HepG2 (cell line): ENCODE data around the gene KMT2E. TPM values are rescaled to one million over a fixed set of nuclear protein-coding genes. Genes with fewer than 3 reads are reported as not detected.
A peak's percentile ranks its signal among the peaks of the same experiment; 100 is the strongest.

Experiments
- ATAC-seq: fragments of 200-7000 bp; cut with Tn5 transposase; 3 replicates; pipeline ENCODE4 v1.9.1; 2020; ENCODE audit warnings: mild to moderate bottlenecking, moderate library complexity
- BruUV-seq: library from RNA; stranded (reverse); fragments of 400-500 nt; replicated peaks from 2 replicates; lab custom pipeline; 2021; lab: Mats Ljungman, UMichigan
- CTCF ChIA-PET: fragments of 300-600 bp; formaldehyde crosslinking; extraction: SDS; loops from one replicate; lab custom pipeline; 2021; ENCODE audit warnings: low total read pairs, inconsistent platforms, low intra/inter-chr PET ratio; lab: Yijun Ruan, JAX
- POLR2A ChIA-PET: fragments of 350-600 bp; sonication (Branson Sonifier 250); formaldehyde crosslinking; loops from one replicate; lab custom pipeline; 2020; ENCODE audit warnings: antibody characterized with exemption, inconsistent platforms; lab: Yijun Ruan, JAX
- DNase-seq: peaks from one replicate; pipeline ENCODE4 v3.0.0-alpha.2; 2015; ENCODE audit warnings: low spot score
- FAIRE-seq: peaks from 3 replicates; lab custom pipeline; 2011; peaks lifted over from hg19 to GRCh38; lab: Jason Lieb, UNC
- H2AFZ ChIP-seq: one replicate; pipeline ENCODE4 v1.6.1; 2011; ENCODE audit warnings: low read length, inconsistent platforms
- H3K27ac ChIP-seq: fragments of 300-600 bp; 3 replicates; pipeline ENCODE4 v1.8.0; 2011; ENCODE audit warnings: mixed run types, mild to moderate bottlenecking, mixed read lengths, low read length, inconsistent platforms; ENCODE audit not compliant: insufficient read depth; ENCODE audit errors: extremely low read length
- H3K27me3 ChIP-seq, 2 experiments: fragments of 200-600 bp in 1 of 2; 2 replicates in 1 of 2; 3 replicates in 1 of 2; pipeline versions ENCODE4 v1.6.0 to v1.8.0; 2011; ENCODE audit warnings: low read length in 2 of 2, mild to moderate bottlenecking in 2 of 2, moderate library complexity in 2 of 2, inconsistent platforms in 1 of 2; ENCODE audit not compliant: insufficient read depth in 2 of 2, control insufficient read depth in 1 of 2
- H3K36me3 ChIP-seq, 2 experiments: fragments of 200-600 bp in 1 of 2; replicated peaks in 1 of 2; 2 replicates in 1 of 2; 3 replicates in 1 of 2; pipeline versions ENCODE4 v1.5.1 to v1.8.0; 2011; ENCODE audit warnings: low read length in 2 of 2, inconsistent platforms in 1 of 2; ENCODE audit not compliant: insufficient read depth in 2 of 2, control insufficient read depth in 1 of 2
- H3K4me1 ChIP-seq: 2 replicates; pipeline ENCODE4 v1.5.1; 2012; ENCODE audit warnings: low read length, inconsistent platforms; ENCODE audit not compliant: insufficient read depth
- H3K4me2 ChIP-seq: 2 replicates; pipeline ENCODE4 v1.6.0; 2011; ENCODE audit warnings: low read depth, low read length, inconsistent platforms
- H3K4me3 ChIP-seq, 3 experiments: fragments of 200-600 bp in 1 of 3; sonication (generic), shearing (Covaris generic) in 1 of 3; replicated peaks in 1 of 3; 2 replicates each; pipeline ENCODE4 v1.5.1; 2011 to 2016; ENCODE audit warnings: low read length in 3 of 3, inconsistent platforms in 2 of 3, low read depth in 2 of 3, mild to moderate bottlenecking in 2 of 3, control low read depth in 1 of 3, mixed read lengths in 1 of 3; ENCODE audit not compliant: insufficient read depth in 1 of 3
- H3K79me2 ChIP-seq: one replicate; pipeline ENCODE4 v1.6.1; 2011; ENCODE audit warnings: low read length, inconsistent platforms; ENCODE audit not compliant: insufficient read depth
- H3K9ac ChIP-seq: 2 replicates; pipeline ENCODE4 v1.6.0; 2011; ENCODE audit warnings: mild to moderate bottlenecking, low read depth, low read length, inconsistent platforms; ENCODE audit not compliant: insufficient read depth
- H3K9me3 ChIP-seq: 2 replicates; pipeline ENCODE4 v1.5.1; 2012; ENCODE audit warnings: mild to moderate bottlenecking, low read length
- H4K20me1 ChIP-seq: 2 replicates; pipeline ENCODE4 v1.6.0; 2011; ENCODE audit warnings: inconsistent platforms, mild to moderate bottlenecking, low read length, moderate library complexity; ENCODE audit not compliant: insufficient read depth
- KDM6A ChIP-seq: IDR thresholded peaks from 2 replicates; pipeline ENCODE4 v1.6.1; 2016; ENCODE audit warnings: low read depth
- KMT2A ChIP-seq: sonication (generic); formaldehyde crosslinking; IDR thresholded peaks from 2 replicates; pipeline ENCODE4 v1.4.0; 2020; ENCODE audit warnings: missing genetic modification reagents
- PAX8 ChIP-seq: sonication (generic); formaldehyde crosslinking; IDR thresholded peaks from 2 replicates; pipeline ENCODE4 v1.8.0; 2022; ENCODE audit warnings: mild to moderate bottlenecking, missing genetic modification reagents, borderline replicate concordance
- ZNF629 ChIP-seq: sonication (generic); formaldehyde crosslinking; conservative IDR thresholded peaks from 2 replicates; pipeline ENCODE4 v1.5.0; 2020; ENCODE audit warnings: missing genetic modification reagents
- WGBS: methylation state at CpG from one replicate; pipeline ENCODE4 v1.1.6; 2017; ENCODE audit warnings: low lambda C conversion rate; 5-methylcytosine and 5-hydroxymethylcytosine counted together
- in situ Hi-C: cut with HindIII; loops from 2 replicates; pipeline ENCODE4 v1.10.0; 2017; ENCODE audit warnings: low pct_unique_long_range_greater_than_20kb; ENCODE audit not compliant: extremely low pct_ligation_motif_present
- intact Hi-C: fragments of 100-400 bp; cut with micrococcal nuclease; formaldehyde crosslinking; loops from one replicate; pipeline ENCODE4 v1.10.0; 2022; ENCODE audit not compliant: unreplicated experiment
- polyA plus RNA-seq, 8 experiments: library from polyadenylated mRNA; depleted of rRNA in 3 of 8; stranded (reverse) in 7 of 8; unstranded in 1 of 8; fragments of >200 nt; fragmentation: Illumina TruSeq in 4 of 8; extraction: Trizol in 4 of 8; gene quantifications; 2 replicates each; pipeline versions ENCODE4 v1.2.1 to v1.2.3, GENCODE V29; 2011 to 2016; ENCODE audit warnings: low read depth in 4 of 8, missing spikeins in 1 of 8, mixed read lengths in 1 of 8; ENCODE audit not compliant: insufficient read depth in 1 of 8
- total RNA-seq, 5 experiments: library from RNA; depleted of rRNA; stranded (reverse); fragments of >200 nt; fragmentation: Illumina TruSeq; extraction: Trizol; gene quantifications; 2 replicates each; pipeline ENCODE4 v1.2.3, GENCODE V29; 2016; ENCODE audit warnings: low read depth in 1 of 5

Gene KMT2E
- total and polyA plus RNA-seq, 2 of the 13 experiments (the other 11 are each of a cell fraction or from before 2014, with no cell fraction given), result 6.3 to 24.4 TPM

GRCh38 chr7:104964626-104965236, 49.3 kb upstream of the KMT2E start:
- in situ Hi-C loops (no loop called here), intact Hi-C loops (no loop called here)
- POLR2A ChIA-PET, result no interaction called here
- Histone ChIP-seq H3K4me2 (no peak overlapping the region), H2AFZ (peak overlapping the region; percentile 22), H3K4me1 (peaks cover 27% of the 10 kb centered on the region), H4K20me1 (no peaks in the 10 kb centered on the region), H3K27ac (no peak overlapping the region), H3K9me3 (no peaks in the 10 kb centered on the region), H3K79me2 (no peaks in the 10 kb centered on the region), H3K4me3 (no peak overlapping the region), H3K36me3 (no peaks in the 10 kb centered on the region), H3K9ac (no peak overlapping the region), H3K27me3 (no peaks in the 10 kb centered on the region)
- FAIRE-seq, result no peak
- BruUV-seq, result no TSS peak
- ATAC-seq, result no peak
- 82% methylated on average over 3 of the region's 6 CpGs for WGBS
- no peak for DNase-seq
- CTCF ChIA-PET, result no interaction called here
- peak; percentile 53; the same call in 1 of the 2 replicates for TF ChIP-seq ZNF629 (CRISPR knock-in tag)
- TF ChIP-seq KMT2A (CRISPR knock-in tag), result no peak
- TF ChIP-seq PAX8 (CRISPR knock-in tag), result no peak

- H4K20me1 ChIP-seq, result no peaks in the 10 kb centered on the region
- H3K27ac ChIP-seq, result no peak overlapping the region
- ATAC-seq (no peak), FAIRE-seq (no peak), DNase-seq (no peak)
- intact Hi-C loops (no loop called here), in situ Hi-C loops (no loop called here)
- H3K4me2 ChIP-seq, result no peak overlapping the region
- no peaks in the 10 kb centered on the region for H3K9me3 ChIP-seq
- no peak overlapping the region for H3K4me3 ChIP-seq
- H3K4me1 ChIP-seq, result peaks cover 22% of the 10 kb centered on the region
- H3K36me3 ChIP-seq, result no peaks in the 10 kb centered on the region
- WGBS, result 80% methylated on average over 2 of the region's 2 CpGs
- POLR2A ChIA-PET, result no interaction called here
- H2AFZ ChIP-seq, result no peak overlapping the region
- H3K9ac ChIP-seq, result no peak overlapping the region
- no peaks in the 10 kb centered on the region for H3K27me3 ChIP-seq
- no TSS peak for BruUV-seq
- CTCF ChIA-PET, result no interaction called here
- H3K79me2 ChIP-seq, result no peaks in the 10 kb centered on the region
- TF ChIP-seq KDM6A (CRISPR knock-in tag), result no peak
These were observed 48.0 kb upstream of the KMT2E start for GRCh38 chr7:104966022-104966421.
